ENCODE measurements around the gene MACROH2A2.
"Not testable (repeated sequence)": the region's sequence is repeated elsewhere in the genome, so short reads cannot be mapped to it uniquely, and the experiment has no call there.

The MACROH2A2 gene

GRCh38 chr10:70067586-70067985 is 14.9 kb downstream of the MACROH2A2 start:
- no peak for DNase-seq (ENCODE audit: low spot score)

DNA sequence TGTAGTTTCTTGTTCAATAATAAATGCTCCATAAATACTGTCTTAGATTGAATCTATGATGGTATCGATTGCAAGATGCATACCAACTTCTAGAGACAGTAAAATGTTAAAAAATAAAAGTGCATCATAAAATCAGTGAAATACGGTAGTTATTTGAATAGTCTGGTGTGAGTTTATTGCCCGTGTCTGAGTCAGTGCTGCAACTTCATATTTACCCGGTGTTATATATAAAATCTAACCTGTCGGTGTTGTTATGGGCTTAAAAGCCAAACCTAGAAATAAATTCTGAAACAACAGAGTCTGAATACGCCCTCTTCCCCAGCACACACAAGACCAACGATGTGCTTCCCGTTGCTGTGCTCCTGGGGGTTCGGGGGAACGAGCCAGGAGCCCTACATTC is 16.3 kb downstream of the MACROH2A2 start:
- DNase-seq (ENCODE audit: low spot score), result no peak

GRCh38 chr10:70069346-70069745 is 16.7 kb downstream of the MACROH2A2 start:
- DNase-seq (ENCODE audit: low spot score), result no peak

- no peak for DNase-seq (ENCODE audit: low spot score)
These were observed 18.2 kb downstream of the MACROH2A2 start for GRCh38 chr10:70070834-70071233.

DNA sequence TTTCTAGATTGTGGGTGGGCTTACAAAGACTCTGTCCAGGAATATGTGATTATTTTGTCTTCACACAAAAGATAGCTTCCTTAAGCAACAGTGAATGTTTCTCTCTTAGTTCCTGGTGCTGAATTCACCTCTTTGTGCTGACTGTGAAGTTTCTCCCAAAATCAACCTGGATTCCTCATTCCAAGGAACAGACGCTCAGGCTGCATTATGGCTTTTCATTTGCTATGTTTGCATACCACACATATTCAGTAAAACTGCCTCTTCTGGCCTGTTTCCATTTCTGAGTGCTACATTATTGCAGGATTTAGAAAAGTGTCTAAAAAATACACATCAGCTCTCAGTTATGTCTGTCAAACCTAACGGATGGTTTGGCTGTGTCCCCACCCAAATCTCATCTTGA is 21.5 kb downstream of the MACROH2A2 start:
- DNase-seq (ENCODE audit: low spot score), result no peak

- no peak for DNase-seq (ENCODE audit: low spot score)
These were observed 22.3 kb downstream of the MACROH2A2 start for GRCh38 chr10:70074971-70075370.

DNA sequence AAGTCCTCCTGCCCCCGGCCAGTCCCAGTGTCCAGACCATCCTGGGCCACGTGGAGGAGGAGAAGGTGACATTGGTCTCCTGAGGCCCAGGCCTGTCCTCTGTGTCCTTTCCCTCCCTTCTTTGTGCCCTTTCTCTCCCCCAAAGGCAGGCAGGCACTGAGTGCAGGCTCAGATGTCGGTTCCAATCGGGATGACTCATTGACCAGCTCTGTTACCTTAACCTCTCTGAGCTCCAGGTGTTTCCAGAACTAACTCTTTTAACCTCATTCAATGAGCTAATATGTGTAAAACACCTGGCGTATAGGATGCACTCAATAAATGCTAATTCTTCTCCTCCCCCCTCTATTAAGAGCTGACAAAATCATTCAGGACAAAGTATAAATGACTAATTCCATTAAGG is 25.7 kb downstream of the MACROH2A2 start:
- no peak for DNase-seq (ENCODE audit: low spot score)

GRCh38 chr10:70078937-70079336 is 26.3 kb downstream of the MACROH2A2 start:
- no peak for DNase-seq (ENCODE audit: low spot score)

DNA sequence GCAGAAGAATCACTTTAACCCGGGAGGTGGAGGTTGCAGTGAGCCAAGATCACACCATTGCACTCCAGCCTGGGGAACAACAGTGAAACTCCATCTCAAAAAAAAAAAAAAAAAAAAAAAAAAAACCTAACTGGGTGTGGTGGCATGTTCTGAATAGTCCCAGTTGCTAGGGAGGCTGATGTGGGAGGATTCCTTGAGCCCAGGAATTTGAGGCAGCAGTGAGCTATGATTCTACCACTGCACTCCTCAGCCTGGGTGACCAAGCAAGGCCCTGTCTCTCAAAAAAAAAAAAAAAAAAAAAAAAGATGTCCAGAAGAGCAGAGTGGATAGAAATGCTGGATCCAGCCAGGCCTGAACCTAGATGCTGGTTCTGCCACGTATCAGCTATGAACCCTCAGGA is 28.1 kb downstream of the MACROH2A2 start:
- DNase-seq (ENCODE audit: low spot score), result not testable (repeated sequence)

DNA sequence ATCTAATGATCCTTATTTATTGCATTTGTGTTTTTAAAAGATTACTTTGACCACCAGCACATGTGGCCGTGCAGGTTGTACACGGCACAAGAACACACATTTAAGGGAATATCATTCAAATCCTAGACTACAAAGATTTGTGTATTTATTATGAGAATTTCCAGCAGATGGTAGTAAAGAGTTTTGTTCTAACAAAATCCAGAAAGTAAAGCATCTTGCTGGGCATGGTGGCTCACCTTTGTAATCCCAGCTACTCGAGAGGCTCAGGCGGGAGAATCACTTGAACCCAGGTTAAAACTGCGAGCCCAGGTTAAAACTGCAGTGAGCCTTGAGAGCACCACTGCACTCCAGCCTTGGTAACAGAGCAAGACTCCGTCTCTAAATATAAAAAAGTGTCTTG is 31.5 kb downstream of the MACROH2A2 start:
- no peak for DNase-seq (ENCODE audit: low spot score)

- no peak for DNase-seq (ENCODE audit: low spot score)
These were observed 33.4 kb downstream of the MACROH2A2 start for GRCh38 chr10:70085975-70086613.

DNA sequence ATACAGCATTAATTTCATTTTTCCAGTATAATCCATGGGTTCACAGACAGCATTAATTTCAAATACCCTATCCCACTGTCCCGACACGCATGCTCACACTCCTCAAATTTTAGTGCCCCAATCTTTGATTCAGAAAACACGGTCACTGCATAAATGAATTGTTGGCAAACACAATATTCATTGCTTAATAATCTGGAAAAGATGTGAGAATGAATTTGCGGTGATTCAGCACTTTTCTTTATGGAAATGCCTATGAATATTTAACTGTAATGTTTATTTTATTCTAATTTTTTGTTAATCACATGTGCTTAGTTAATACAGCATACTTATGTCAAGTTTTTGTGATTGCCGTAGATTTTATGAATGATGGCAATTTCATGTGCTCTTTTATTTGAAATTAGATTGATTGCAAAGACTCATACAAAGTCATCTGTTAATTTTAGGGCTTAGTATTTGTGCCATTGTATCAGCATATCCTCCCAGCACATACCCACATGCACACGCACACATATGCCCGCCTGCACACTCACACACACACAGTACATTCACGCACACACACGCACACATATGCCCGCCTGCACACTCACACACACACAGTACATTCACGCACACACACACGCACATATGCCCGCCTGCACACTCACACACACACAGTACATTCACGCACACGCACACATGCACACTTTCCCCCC is 35.1 kb downstream of the MACROH2A2 start:
- DNase-seq (ENCODE audit: low spot score), result no peak

DNA sequence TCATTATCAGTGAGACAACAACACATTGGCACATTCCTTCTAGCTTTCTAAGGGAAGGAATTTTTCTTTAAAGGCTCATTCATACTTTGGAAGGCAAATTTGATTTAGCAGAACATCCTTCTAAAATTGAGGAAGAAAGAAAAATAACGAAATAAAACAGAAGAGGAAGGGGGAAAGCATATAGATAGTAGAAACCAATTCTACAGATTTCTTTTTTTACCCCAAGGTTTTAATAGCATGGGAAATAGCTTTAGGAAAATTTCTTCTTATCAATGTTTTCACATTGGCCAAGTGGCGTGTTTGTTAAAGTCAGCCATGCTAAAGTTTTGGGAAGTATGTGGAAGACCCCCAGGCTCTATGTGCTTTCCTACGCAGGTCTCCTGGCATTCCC is 35.7 kb downstream of the MACROH2A2 start:
- DNase-seq (ENCODE audit: low spot score), result no peak

GRCh38 chr10:70090013-70090412 is 37.4 kb downstream of the MACROH2A2 start:
- DNase-seq (ENCODE audit: low spot score), result no peak

- DNase-seq (ENCODE audit: low spot score), result no peak
These were observed 38.3 kb downstream of the MACROH2A2 start for GRCh38 chr10:70090951-70091350.

- DNase-seq (ENCODE audit: low spot score), result no peak
These were observed 39.7 kb downstream of the MACROH2A2 start for GRCh38 chr10:70092389-70092718.

DNA sequence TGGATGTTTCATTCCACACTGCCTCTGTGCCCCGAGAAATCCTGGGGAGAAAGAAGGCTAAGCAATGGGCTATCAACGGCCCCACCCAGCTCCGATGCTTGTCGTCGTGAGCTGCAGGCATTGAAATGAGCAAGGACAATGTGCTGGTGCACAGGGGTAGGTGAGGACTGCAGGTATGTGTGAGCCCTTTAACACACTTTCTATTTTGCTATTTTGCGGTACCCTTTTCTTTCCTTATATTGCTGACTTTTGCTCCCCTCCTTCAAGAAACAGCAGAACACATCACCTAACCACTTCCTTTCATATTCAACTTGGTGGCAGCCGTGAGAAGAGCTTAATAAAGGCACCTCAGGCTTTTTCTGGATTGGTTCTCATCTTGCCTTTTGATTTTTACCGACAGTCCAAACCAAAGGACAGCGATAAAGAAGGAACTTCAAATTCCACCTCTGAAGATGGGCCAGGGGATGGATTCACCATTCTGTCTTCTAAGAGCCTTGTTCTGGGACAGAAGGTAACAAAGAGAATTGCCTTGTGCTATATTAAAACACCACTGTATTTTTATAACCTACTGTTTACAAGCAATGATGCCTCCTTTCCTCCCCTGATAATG is 40.8 kb downstream of the MACROH2A2 start:
- no peak for DNase-seq (ENCODE audit: low spot score)

- no peak for DNase-seq (ENCODE audit: low spot score)
These were observed 41.6 kb downstream of the MACROH2A2 start for GRCh38 chr10:70094250-70094649.

GRCh38 chr10:70096016-70096704 is 43.5 kb downstream of the MACROH2A2 start:
- no peak for DNase-seq (ENCODE audit: low spot score)

DNA sequence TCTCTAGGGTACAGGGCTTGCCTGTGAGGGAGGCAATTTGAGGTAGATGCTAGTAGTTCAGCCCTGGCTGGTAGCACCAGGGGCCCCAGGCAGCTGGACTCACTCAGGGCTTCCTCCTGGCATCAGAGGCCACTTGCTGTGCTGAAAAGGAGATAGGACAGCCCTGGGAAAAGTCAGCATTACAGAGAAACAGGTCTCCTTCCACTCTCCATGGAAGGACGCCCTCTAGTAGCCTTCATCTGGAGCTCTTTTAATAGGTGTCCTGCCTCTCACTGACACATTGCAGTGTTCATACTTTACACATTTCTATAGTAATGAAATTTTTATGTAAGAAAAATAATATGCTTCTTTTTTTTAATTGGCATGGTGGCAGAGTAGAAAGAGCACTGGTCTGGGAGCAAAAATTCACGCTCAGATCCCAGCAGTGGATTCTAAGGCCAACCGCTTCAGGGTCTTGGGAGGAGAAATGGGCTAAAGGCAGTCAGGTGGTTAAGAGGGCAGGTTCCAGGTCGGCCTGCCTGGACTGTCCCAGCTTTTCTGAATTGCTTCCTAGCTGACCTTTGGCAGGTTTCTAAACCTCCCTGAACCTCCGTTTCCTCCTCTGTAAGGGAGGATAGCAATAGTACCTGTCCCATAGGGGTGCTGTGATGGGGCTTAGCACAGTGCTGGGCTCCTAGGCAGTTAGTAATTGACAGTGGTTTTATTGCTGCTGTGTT is 44.2 kb downstream of the MACROH2A2 start:
- no peak for DNase-seq (ENCODE audit: low spot score)

DNA sequence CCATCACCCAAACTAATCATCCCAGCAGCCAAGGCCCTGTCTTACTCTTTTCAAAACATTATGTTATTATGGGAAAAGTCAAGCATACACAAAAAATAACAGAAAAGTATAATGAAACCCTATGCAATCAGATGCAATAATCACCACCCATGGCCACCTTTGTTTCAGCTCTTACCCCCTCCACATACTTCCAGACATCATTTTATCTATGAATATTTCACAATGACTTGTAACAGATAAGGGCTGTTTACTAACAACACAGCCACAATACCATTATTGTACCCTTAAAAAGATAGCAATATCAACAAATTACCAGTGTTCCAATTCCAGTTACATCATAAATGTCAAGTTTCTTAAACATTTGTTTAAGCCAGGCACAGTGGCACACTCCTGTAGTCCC is 44.8 kb downstream of the MACROH2A2 start:
- no peak for DNase-seq (ENCODE audit: low spot score)

GRCh38 chr10:70098271-70098670 is 45.6 kb downstream of the MACROH2A2 start:
- no peak for DNase-seq (ENCODE audit: low spot score)
